H9 (cell line): ENCODE results near the gene ETV6. TPM values are rescaled to one million over a fixed set of nuclear protein-coding genes. Genes with fewer than 3 reads are reported as not detected.

Source experiments
- DNase-seq: peaks from one replicate; pipeline ENCODE4 v3.0.0-alpha.2; 2017
- H2AFZ ChIP-seq: one replicate; pipeline ENCODE4 v1.6.1; 2013; ENCODE audit warnings: mild to moderate bottlenecking, low read length, control low read depth, moderate library complexity
- H2AK5ac ChIP-seq: 2 replicates; pipeline ENCODE4 v1.6.1; 2013; ENCODE audit warnings: low read length, control low read depth, mixed read lengths; ENCODE audit not compliant: insufficient read length
- H2BK120ac ChIP-seq: one replicate; pipeline ENCODE4 v1.6.1; 2013; ENCODE audit warnings: low read depth, mild to moderate bottlenecking, low read length, control low read depth, inconsistent platforms; ENCODE audit not compliant: poor library complexity, severe bottlenecking
- H2BK12ac ChIP-seq: 2 replicates; pipeline ENCODE4 v1.6.1; 2013; ENCODE audit warnings: low read length, control low read depth, mixed read lengths, low read depth; ENCODE audit not compliant: insufficient read length
- H2BK15ac ChIP-seq: 2 replicates; pipeline ENCODE4 v1.6.1; 2013; ENCODE audit warnings: low read depth, low read length, control low read depth
- H2BK20ac ChIP-seq: one replicate; pipeline ENCODE4 v1.6.1; 2013; ENCODE audit warnings: low read depth, mild to moderate bottlenecking, low read length, control low read depth, inconsistent platforms; ENCODE audit not compliant: poor library complexity, severe bottlenecking
- H2BK5ac ChIP-seq: 2 replicates; pipeline ENCODE4 v1.6.1; 2013; ENCODE audit warnings: low read length, control low read depth, mixed read lengths; ENCODE audit not compliant: insufficient read length
- H3K14ac ChIP-seq: 2 replicates; pipeline ENCODE4 v1.6.1; 2013; ENCODE audit warnings: low read length, control low read depth; ENCODE audit not compliant: insufficient read depth
- H3K18ac ChIP-seq: 2 replicates; pipeline ENCODE4 v1.6.1; 2013; ENCODE audit warnings: low read depth, mild to moderate bottlenecking, mixed read lengths, low read length, control low read depth; ENCODE audit not compliant: insufficient read length
- H3K23ac ChIP-seq: 2 replicates; pipeline ENCODE4 v1.6.1; 2013; ENCODE audit warnings: low read length, control low read depth, mixed read lengths, low read depth; ENCODE audit not compliant: insufficient read length
- H3K23me2 ChIP-seq: 2 replicates; pipeline ENCODE4 v1.6.1; 2013; ENCODE audit warnings: low read depth, mild to moderate bottlenecking, mixed read lengths, low read length, control low read depth; ENCODE audit not compliant: insufficient read length, poor library complexity, severe bottlenecking
- H3K27ac ChIP-seq: 2 replicates; pipeline ENCODE4 v1.5.1; 2013; ENCODE audit warnings: low read length, control low read depth, mixed read lengths, low read depth; ENCODE audit not compliant: insufficient read length
- H3K27me3 ChIP-seq: 2 replicates; pipeline ENCODE4 v1.6.1; 2013; ENCODE audit warnings: low read length, control low read depth, inconsistent platforms; ENCODE audit not compliant: insufficient read depth
- H3K4ac ChIP-seq: 2 replicates; pipeline ENCODE4 v1.6.1; 2013; ENCODE audit warnings: low read depth, mild to moderate bottlenecking, control low read depth, inconsistent platforms, low read length, moderate library complexity
- H3K4me1 ChIP-seq: 2 replicates; pipeline ENCODE4 v1.6.1; 2013; ENCODE audit warnings: low read length, control low read depth, inconsistent platforms; ENCODE audit not compliant: insufficient read depth
- H3K4me2 ChIP-seq: 2 replicates; pipeline ENCODE4 v1.6.1; 2013; ENCODE audit warnings: low read length, control low read depth, mixed read lengths; ENCODE audit not compliant: insufficient read length, insufficient read depth
- H3K56ac ChIP-seq: 2 replicates; pipeline ENCODE4 v1.6.1; 2013; ENCODE audit warnings: low read depth, mild to moderate bottlenecking, mixed read lengths, low read length, control low read depth; ENCODE audit not compliant: insufficient read length
- H3K79me1 ChIP-seq: 2 replicates; pipeline ENCODE4 v1.6.1; 2013; ENCODE audit warnings: low read depth, mild to moderate bottlenecking, moderate library complexity, low read length, control low read depth, inconsistent platforms; ENCODE audit not compliant: insufficient read depth, poor library complexity, severe bottlenecking
- H3K79me2 ChIP-seq: 2 replicates; pipeline ENCODE4 v1.6.1; 2013; ENCODE audit warnings: low read length, control low read depth, inconsistent platforms; ENCODE audit not compliant: insufficient read depth
- H3K9ac ChIP-seq: 2 replicates; pipeline ENCODE4 v1.6.1; 2013; ENCODE audit warnings: low read length, control low read depth, mixed read lengths; ENCODE audit not compliant: insufficient read length; ENCODE audit errors: extremely low read depth
- H3K9me3 ChIP-seq: one replicate; pipeline ENCODE4 v1.6.1; 2013; ENCODE audit warnings: low read depth, low read length, inconsistent platforms; ENCODE audit not compliant: control insufficient read depth
- H3T11ph ChIP-seq: one replicate; pipeline ENCODE4 v1.6.1; 2013; ENCODE audit warnings: mild to moderate bottlenecking, low read length, control low read depth, inconsistent platforms
- H4K20me1 ChIP-seq: one replicate; pipeline ENCODE4 v1.6.1; 2013; ENCODE audit not compliant: control insufficient read depth, insufficient read length, insufficient read depth
- H4K5ac ChIP-seq: 2 replicates; pipeline ENCODE4 v1.6.1; 2013; ENCODE audit warnings: low read depth, mild to moderate bottlenecking, mixed read lengths, low read length, control low read depth; ENCODE audit not compliant: insufficient read length
- H4K8ac ChIP-seq: replicated peaks from 2 replicates; pipeline ENCODE4 v1.6.1; 2013; ENCODE audit warnings: low read length, control low read depth, mixed read lengths, low read depth; ENCODE audit not compliant: insufficient read length
- H4K91ac ChIP-seq: 2 replicates; pipeline ENCODE4 v1.6.1; 2013; ENCODE audit warnings: low read depth, mild to moderate bottlenecking, moderate library complexity, mixed read lengths, low read length, control low read depth; ENCODE audit not compliant: insufficient read length
- H3K27ac Mint-ChIP-seq, 3 experiments: 2 replicates in 2 of 3; 3 replicates in 1 of 3; pipeline ENCODE4 v1.8.0; 2020 to 2021; ENCODE audit warnings: mixed read lengths in 3 of 3, mild to moderate bottlenecking in 1 of 3, moderate library complexity in 1 of 3
- H3K27me3 Mint-ChIP-seq: 2 replicates; pipeline ENCODE4 v1.8.0; 2021; ENCODE audit warnings: low read depth, mild to moderate bottlenecking, moderate library complexity, mixed read lengths
- H3K36me3 Mint-ChIP-seq, 3 experiments: 2 replicates in 2 of 3; 3 replicates in 1 of 3; pipeline ENCODE4 v1.8.0; 2020 to 2021; ENCODE audit warnings: low read depth in 3 of 3, mixed read lengths in 3 of 3; ENCODE audit not compliant: insufficient read depth in 1 of 3
- H3K4me1 Mint-ChIP-seq, 2 experiments: 2 replicates each; pipeline ENCODE4 v1.8.0; 2020; ENCODE audit warnings: mixed read lengths in 2 of 2
- H3K4me3 Mint-ChIP-seq, 2 experiments: 2 replicates in 1 of 2; 3 replicates in 1 of 2; pipeline ENCODE4 v1.8.0; 2020 to 2021; ENCODE audit warnings: mild to moderate bottlenecking in 2 of 2, mixed read lengths in 2 of 2, moderate library complexity in 1 of 2
- H3K9me3 Mint-ChIP-seq, 2 experiments: 2 replicates in 1 of 2; 3 replicates in 1 of 2; pipeline ENCODE4 v1.8.0; 2020; ENCODE audit warnings: mild to moderate bottlenecking in 2 of 2, mixed read lengths in 2 of 2, moderate library complexity in 1 of 2
- WGBS: extraction: QIAGEN DNeasy Blood & Tissue Kit; methylation state at CpG from one replicate; pipeline ENCODE4 v1.1.7; 2013; ENCODE audit warnings: missing lambda C conversion rate, low lambda C conversion rate, mixed read lengths; ENCODE audit not compliant: insufficient read length; ENCODE audit errors: extremely low coverage; 5-methylcytosine and 5-hydroxymethylcytosine counted together
- total RNA-seq: library from RNA; stranded (reverse); gene quantifications from 2 replicates; pipeline ENCODE4 v1.2.1, GENCODE V29; 2021
- TF ChIP-seq, protein P1 (sequence below): fragments of 200-600 bp; sonication (generic); conservative IDR thresholded peaks from 3 replicates; pipeline ENCODE4 v1.8.0; 2021; ENCODE audit warnings: antibody characterized with exemption, mild to moderate bottlenecking

ETV6 gene
- total RNA-seq, 1 experiment from 2014 or later, result 28.7 TPM

DNA sequence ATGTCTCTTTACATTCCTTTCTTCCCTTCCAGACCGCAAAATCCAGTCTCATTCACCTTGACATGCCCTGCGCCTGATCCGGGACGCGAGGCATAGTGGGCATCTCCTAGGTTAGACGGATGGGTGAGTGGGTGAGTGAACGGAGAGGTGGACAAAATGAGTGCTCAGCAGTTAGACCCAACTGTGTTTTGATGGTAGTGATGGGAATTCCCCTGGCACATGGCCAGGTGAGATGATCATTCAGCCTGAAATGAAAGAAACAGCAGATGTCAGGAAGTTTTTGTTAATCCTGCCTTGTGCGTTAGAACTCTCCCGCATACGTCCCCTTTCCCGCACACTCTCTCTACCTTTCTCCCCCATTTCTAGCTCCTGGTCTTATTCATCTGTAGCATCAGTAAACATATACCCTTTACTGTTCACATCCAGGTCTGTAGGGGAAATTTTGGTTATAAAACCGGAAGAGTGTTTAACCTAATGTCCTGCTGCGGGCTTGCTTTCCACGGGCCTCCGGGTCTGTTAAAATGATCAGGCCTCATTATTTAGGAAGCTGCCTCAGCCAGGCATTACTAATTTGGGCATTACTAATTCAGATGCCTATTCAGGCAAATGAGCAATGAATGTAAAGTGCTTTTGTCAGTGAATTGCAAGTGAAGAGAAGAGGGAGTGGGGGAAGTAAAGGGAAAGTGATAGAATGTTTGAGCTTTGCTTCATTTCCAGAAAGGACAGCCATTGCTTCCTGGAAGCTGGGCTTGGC lies 172.8 kb downstream of the ETV6 start:
- Histone ChIP-seq H2BK120ac (no peak overlapping the region), H3K4me1 (peaks cover 16% of the 10 kb centered on the region; the same call in 1 of the 2 replicates), H3K23me2 (no peaks in the 10 kb centered on the region), H3K27me3 (no peaks in the 10 kb centered on the region), H2BK12ac (no peak overlapping the region), H2AFZ (no peak overlapping the region), H3K23ac (no peak overlapping the region), H4K20me1 (no peaks in the 10 kb centered on the region), H4K5ac (no peak overlapping the region), H4K8ac (no peak overlapping the region), H3K79me2 (no peaks in the 10 kb centered on the region), H4K91ac (no peak overlapping the region), H3K56ac (no peak overlapping the region), H3K79me1 (no peaks in the 10 kb centered on the region), H3T11ph (no peak overlapping the region), H2AK5ac (no peak overlapping the region), H2BK15ac (no peak overlapping the region), H3K9ac (no peak overlapping the region), H2BK20ac (no peak overlapping the region), H3K4ac (no peak overlapping the region), H3K9me3 (no peaks in the 10 kb centered on the region), H3K4me2 (no peak overlapping the region), H3K14ac (no peak overlapping the region), H3K18ac (no peak overlapping the region), H3K27ac (peak overlapping the region; percentile 4), H2BK5ac (no peak overlapping the region)
- TF ChIP-seq, protein P1, sequence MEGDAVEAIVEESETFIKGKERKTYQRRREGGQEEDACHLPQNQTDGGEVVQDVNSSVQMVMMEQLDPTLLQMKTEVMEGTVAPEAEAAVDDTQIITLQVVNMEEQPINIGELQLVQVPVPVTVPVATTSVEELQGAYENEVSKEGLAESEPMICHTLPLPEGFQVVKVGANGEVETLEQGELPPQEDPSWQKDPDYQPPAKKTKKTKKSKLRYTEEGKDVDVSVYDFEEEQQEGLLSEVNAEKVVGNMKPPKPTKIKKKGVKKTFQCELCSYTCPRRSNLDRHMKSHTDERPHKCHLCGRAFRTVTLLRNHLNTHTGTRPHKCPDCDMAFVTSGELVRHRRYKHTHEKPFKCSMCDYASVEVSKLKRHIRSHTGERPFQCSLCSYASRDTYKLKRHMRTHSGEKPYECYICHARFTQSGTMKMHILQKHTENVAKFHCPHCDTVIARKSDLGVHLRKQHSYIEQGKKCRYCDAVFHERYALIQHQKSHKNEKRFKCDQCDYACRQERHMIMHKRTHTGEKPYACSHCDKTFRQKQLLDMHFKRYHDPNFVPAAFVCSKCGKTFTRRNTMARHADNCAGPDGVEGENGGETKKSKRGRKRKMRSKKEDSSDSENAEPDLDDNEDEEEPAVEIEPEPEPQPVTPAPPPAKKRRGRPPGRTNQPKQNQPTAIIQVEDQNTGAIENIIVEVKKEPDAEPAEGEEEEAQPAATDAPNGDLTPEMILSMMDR, result no peak
- peaks cover 0 to 4% (median 0%) of the 10 kb centered on the region in 3 experiments; a peak in 1 of 7 replicates for H3K36me3 Mint-ChIP-seq
- no peak overlapping the region for H3K4me3 Mint-ChIP-seq
- no peaks in the 10 kb centered on the region for H3K27me3 Mint-ChIP-seq
- no CpG with 5 or more reads among the region's 15 CpGs for WGBS
- H3K9me3 Mint-ChIP-seq, result no peaks in the 10 kb centered on the region
- H3K4me1 Mint-ChIP-seq, result peaks cover 35 to 47% of the 10 kb centered on the region in 2 experiments
- H3K27ac Mint-ChIP-seq, result peak overlapping the region; percentile 3 to 56 (median 36); a peak in 6 of 7 replicates
- DNase-seq, result no peak
